OCI-LY1 (cell line): ENCODE results near the gene VWDE.

ENCODE experiments used
- CTCF ChIP-seq: fragments of 200-600 bp; sonication (generic), shearing (Covaris generic); IDR thresholded peaks from 2 replicates; pipeline ENCODE4 v1.5.1; 2017; ENCODE audit warnings: mild to moderate bottlenecking, antibody characterized with exemption, low read length, moderate library complexity, mixed read lengths
- EZH2 ChIP-seq: fragments of 200-600 bp; sonication (generic), shearing (Covaris generic); IDR thresholded peaks from 2 replicates; pipeline ENCODE4 v1.8.0; 2017; ENCODE audit warnings: borderline replicate concordance, mixed run types, mild to moderate bottlenecking, antibody characterized with exemption, low read length, moderate library complexity, mixed read lengths

- TF ChIP-seq CTCF (no peak), EZH2 (no peak)
These were observed 80.2 kb downstream of the VWDE start for GRCh38 chr7:12323415-12323814.
